ENCODE measurements around the gene ZNF71. TPM values are rescaled to one million over a fixed set of nuclear protein-coding genes. Genes with fewer than 3 reads are reported as not detected.

The ZNF71 gene
- total and polyA plus RNA-seq, 2 donors (not counting 1 experiment from before 2014, with no cell fraction given) = 4.3 to 9.2 TPM

GRCh38 chr19:56613639-56614038, 18.5 kb downstream of the ZNF71 start:
- H3K4me1 ChIP-seq (ENCODE audit: control insufficient read depth, extremely low read depth, insufficient read depth, low read length) = no peaks in the 10 kb centered on the region
- no peaks in the 10 kb centered on the region for H3K79me2 ChIP-seq (ENCODE audit: control insufficient read depth, insufficient read depth, low read length)
- no peaks in the 10 kb centered on the region for H3K36me3 ChIP-seq (ENCODE audit: control insufficient read depth, insufficient read depth, low read length)
- H2AFZ ChIP-seq (ENCODE audit: low read length) = no peak overlapping the region
- H3K27ac ChIP-seq (ENCODE audit: insufficient read depth, low read length) = no peak overlapping the region
- no peaks in the 10 kb centered on the region for H3K9me3 ChIP-seq (ENCODE audit: control insufficient read depth, insufficient read depth, low read depth, low read length)
- no peaks in the 10 kb centered on the region for H3K27me3 ChIP-seq (ENCODE audit: control insufficient read depth, insufficient read depth, low read length)
- H4K20me1 ChIP-seq (ENCODE audit: control insufficient read depth, extremely low read depth, insufficient read depth, low read length) = no peaks in the 10 kb centered on the region
- no peak overlapping the region for H3K4me2 ChIP-seq (ENCODE audit: extremely low read depth, insufficient read depth, low read length)
- no peak overlapping the region for H3K4me3 ChIP-seq (replicated peaks in 1 of 4; ENCODE audit: control extremely low read depth in 1 of 4, insufficient read depth in 1 of 4, low read depth in 3 of 4, low read length in 4 of 4)
- DNase-seq (ENCODE audit: low read depth in 2 of 2) = no peak
- TF ChIP-seq, protein P1, sequence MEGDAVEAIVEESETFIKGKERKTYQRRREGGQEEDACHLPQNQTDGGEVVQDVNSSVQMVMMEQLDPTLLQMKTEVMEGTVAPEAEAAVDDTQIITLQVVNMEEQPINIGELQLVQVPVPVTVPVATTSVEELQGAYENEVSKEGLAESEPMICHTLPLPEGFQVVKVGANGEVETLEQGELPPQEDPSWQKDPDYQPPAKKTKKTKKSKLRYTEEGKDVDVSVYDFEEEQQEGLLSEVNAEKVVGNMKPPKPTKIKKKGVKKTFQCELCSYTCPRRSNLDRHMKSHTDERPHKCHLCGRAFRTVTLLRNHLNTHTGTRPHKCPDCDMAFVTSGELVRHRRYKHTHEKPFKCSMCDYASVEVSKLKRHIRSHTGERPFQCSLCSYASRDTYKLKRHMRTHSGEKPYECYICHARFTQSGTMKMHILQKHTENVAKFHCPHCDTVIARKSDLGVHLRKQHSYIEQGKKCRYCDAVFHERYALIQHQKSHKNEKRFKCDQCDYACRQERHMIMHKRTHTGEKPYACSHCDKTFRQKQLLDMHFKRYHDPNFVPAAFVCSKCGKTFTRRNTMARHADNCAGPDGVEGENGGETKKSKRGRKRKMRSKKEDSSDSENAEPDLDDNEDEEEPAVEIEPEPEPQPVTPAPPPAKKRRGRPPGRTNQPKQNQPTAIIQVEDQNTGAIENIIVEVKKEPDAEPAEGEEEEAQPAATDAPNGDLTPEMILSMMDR (conservative IDR thresholded peaks at IDR 0.05 in 1 of 2, IDR thresholded peaks at IDR 0.05 in 1 of 2; ENCODE audit: low read depth in 1 of 2, low read length in 2 of 2) = no peak
- TF ChIP-seq EZH2 (IDR thresholded peaks at IDR 0.05; ENCODE audit: low read length, missing control alignments) = no peak
- H3K9ac ChIP-seq (ENCODE audit: insufficient read depth, low read length) = no peak overlapping the region

DNA sequence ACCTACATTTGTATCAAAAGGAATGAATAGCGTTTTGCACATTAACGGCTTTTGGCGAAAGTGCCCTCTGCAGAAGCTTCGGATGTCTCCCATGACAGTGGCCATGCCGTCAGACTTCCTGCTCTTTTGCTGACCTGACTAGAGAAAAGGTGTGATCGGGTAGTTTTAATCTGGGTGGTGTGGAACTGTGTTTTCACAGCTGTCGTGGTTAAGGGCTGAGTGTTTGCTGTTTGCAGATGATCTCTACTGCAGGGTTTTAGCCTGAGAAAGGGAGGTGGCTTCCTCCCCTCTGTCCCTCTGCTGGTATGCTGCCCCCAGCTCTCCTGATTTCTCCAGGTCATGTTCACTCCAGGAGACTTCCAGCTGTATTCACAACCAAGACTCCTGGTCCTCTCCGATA, 22.4 kb downstream of the ZNF71 start:
- DNase-seq (ENCODE audit: low read depth in 2 of 2) = no peak
- H3K27me3 ChIP-seq (ENCODE audit: control insufficient read depth, insufficient read depth, low read length) = no peaks in the 10 kb centered on the region
- no peaks in the 10 kb centered on the region for H3K9me3 ChIP-seq (ENCODE audit: control insufficient read depth, insufficient read depth, low read depth, low read length)
- no peak overlapping the region for H3K4me3 ChIP-seq (replicated peaks in 1 of 4; ENCODE audit: control extremely low read depth in 1 of 4, insufficient read depth in 1 of 4, low read depth in 3 of 4, low read length in 4 of 4)
- no peaks in the 10 kb centered on the region for H3K79me2 ChIP-seq (ENCODE audit: control insufficient read depth, insufficient read depth, low read length)
- H3K4me1 ChIP-seq (ENCODE audit: control insufficient read depth, extremely low read depth, insufficient read depth, low read length) = no peaks in the 10 kb centered on the region
- peaks cover 6% of the 10 kb centered on the region for H3K36me3 ChIP-seq (ENCODE audit: control insufficient read depth, insufficient read depth, low read length)
- H3K27ac ChIP-seq (ENCODE audit: insufficient read depth, low read length) = no peak overlapping the region
- no peak overlapping the region for H2AFZ ChIP-seq (ENCODE audit: low read length)
- no peak overlapping the region for H3K9ac ChIP-seq (ENCODE audit: insufficient read depth, low read length)
- H3K4me2 ChIP-seq (ENCODE audit: extremely low read depth, insufficient read depth, low read length) = no peak overlapping the region
- TF ChIP-seq EZH2 (IDR thresholded peaks at IDR 0.05; ENCODE audit: low read length, missing control alignments) = no peak
- TF ChIP-seq, protein P1 (conservative IDR thresholded peaks at IDR 0.05 in 1 of 2, IDR thresholded peaks at IDR 0.05 in 1 of 2; ENCODE audit: low read depth in 1 of 2, low read length in 2 of 2) = no peak
- no peaks in the 10 kb centered on the region for H4K20me1 ChIP-seq (ENCODE audit: control insufficient read depth, extremely low read depth, insufficient read depth, low read length)

- Histone ChIP-seq H3K4me3 (replicated peaks in 1 of 4; ENCODE audit: control extremely low read depth in 1 of 4, insufficient read depth in 1 of 4, low read depth in 3 of 4, low read length in 4 of 4) (no peak overlapping the region), H3K27me3 (ENCODE audit: control insufficient read depth, insufficient read depth, low read length) (no peaks in the 10 kb centered on the region), H3K27ac (ENCODE audit: insufficient read depth, low read length) (no peak overlapping the region), H2AFZ (ENCODE audit: low read length) (no peak overlapping the region), H3K9ac (ENCODE audit: insufficient read depth, low read length) (no peak overlapping the region), H3K79me2 (ENCODE audit: control insufficient read depth, insufficient read depth, low read length) (no peaks in the 10 kb centered on the region), H3K4me1 (ENCODE audit: control insufficient read depth, extremely low read depth, insufficient read depth, low read length) (no peaks in the 10 kb centered on the region), H3K9me3 (ENCODE audit: control insufficient read depth, insufficient read depth, low read depth, low read length) (no peaks in the 10 kb centered on the region), H3K36me3 (ENCODE audit: control insufficient read depth, insufficient read depth, low read length) (peaks cover 6% of the 10 kb centered on the region), H4K20me1 (ENCODE audit: control insufficient read depth, extremely low read depth, insufficient read depth, low read length) (no peaks in the 10 kb centered on the region), H3K4me2 (ENCODE audit: extremely low read depth, insufficient read depth, low read length) (no peak overlapping the region)
- TF ChIP-seq, protein P1 (conservative IDR thresholded peaks at IDR 0.05 in 1 of 2, IDR thresholded peaks at IDR 0.05 in 1 of 2; ENCODE audit: low read depth in 1 of 2, low read length in 2 of 2) = no peak
- TF ChIP-seq EZH2 (IDR thresholded peaks at IDR 0.05; ENCODE audit: low read length, missing control alignments) = no peak
- no peak for DNase-seq (ENCODE audit: low read depth in 2 of 2)
Observed at GRCh38 chr19:56619121-56619520, 24.0 kb downstream of the ZNF71 start.

Measured in fibroblast of lung (primary cell).